GM03348 (cell line): ENCODE measurements around the gene NLGN1.

ENCODE experiments used
- DNase-seq: peaks from one replicate; pipeline ENCODE4 v3.0.0; 2012; ENCODE audit warnings: low spot score

The NLGN1 gene

DNA sequence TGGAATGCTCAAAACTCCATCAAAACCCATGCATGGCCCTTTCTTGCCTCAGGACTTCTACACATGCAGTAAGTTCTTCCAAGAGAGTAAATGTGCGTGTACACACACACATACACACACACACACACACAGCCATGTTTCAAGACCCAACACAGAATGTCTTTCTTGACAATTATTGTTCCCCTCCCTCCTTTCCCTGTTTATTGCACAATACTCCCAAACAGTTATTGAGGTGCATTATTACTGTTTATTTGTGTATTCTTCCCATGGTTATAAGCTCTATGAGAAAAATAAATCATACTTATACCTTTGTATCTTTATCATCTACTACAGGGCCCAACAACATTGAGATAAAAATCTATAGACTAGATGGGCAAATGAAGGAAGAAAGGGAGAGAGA, 937.8 kb downstream of the NLGN1 start:
- DNase-seq: no peak

DNA sequence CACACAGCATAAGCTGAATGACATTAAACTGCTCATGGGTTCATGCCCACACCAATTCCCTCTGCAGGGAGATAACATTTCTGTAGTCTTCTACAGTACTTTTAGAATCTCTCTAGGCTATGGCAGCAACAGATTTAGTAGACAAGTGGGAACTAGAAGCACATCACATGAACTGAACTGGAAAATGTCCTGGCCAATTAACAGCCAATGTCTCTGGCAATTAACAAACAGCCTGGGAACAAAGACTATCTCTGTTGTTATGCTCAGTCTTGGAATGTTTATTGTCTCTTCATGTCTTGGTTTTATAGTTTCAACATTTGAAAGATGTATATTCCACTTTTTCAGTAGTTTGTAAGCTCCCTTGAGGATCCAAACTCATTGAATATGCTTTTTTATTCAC, 938.4 kb downstream of the NLGN1 start:
- DNase-seq: no peak
